Stimulated activated CD8-positive, alpha-beta memory T cell treated with anti-CD3 and anti-CD28 coated beads, Interleukin-15, amount 100 ng/mL, for 4 hours (primary cell): ENCODE measurements around the gene CDC45.

Source experiments
- DNase-seq, 2 donors: peaks; one replicate each; pipeline ENCODE4 v3.0.0-alpha.2; 2020; ENCODE audit warnings: low read depth in 2 of 2

The CDC45 gene

DNA sequence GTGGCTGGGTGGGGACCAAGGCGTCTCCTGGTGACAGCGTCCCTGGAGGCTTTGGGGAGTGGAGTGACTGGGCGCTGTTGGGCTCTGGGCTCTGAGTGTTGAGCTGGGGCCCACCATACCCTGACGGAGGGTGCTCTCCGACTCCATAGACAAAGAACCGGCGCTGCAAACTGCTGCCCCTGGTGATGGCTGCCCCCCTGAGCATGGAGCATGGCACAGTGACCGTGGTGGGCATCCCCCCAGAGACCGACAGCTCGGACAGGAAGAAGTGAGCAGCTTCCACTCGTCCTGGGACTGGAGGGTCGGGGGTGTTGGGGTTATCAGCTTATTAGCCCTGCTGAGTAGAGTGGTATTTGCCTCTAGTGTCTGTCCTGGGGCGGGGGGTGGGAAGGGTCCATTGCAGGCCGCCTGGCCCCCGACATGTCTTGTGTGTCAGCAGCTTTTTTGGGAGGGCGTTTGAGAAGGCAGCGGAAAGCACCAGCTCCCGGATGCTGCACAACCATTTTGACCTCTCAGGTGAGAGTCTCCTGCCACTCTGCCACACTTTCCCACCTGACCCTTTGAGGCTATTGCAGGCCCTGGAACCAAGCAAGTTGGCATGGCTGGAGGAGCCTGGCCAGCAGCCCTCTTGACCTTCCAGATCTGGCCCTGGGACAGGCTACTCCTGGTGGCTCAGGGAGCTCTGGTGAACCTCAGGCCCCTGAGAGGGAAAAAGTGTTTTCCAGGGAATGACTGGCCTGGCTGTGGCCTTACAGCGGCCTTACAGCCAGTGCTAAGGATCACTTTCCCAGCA lies 36.9 kb downstream of the CDC45 start:
- DNase-seq = no peak

GRCh38 chr22:19517171-19517500 lies 37.4 kb downstream of the CDC45 start:
- DNase-seq = no peak

GRCh38 chr22:19517919-19518611 lies 38.3 kb downstream of the CDC45 start:
- DNase-seq = no peak

GRCh38 chr22:19518635-19519034 lies 38.9 kb downstream of the CDC45 start:
- no peak for DNase-seq

- no peak for DNase-seq
These were observed 39.6 kb downstream of the CDC45 start for GRCh38 chr22:19519041-19519926.

- DNase-seq = no peak
These were observed 40.3 kb downstream of the CDC45 start for GRCh38 chr22:19520007-19520406.

DNA sequence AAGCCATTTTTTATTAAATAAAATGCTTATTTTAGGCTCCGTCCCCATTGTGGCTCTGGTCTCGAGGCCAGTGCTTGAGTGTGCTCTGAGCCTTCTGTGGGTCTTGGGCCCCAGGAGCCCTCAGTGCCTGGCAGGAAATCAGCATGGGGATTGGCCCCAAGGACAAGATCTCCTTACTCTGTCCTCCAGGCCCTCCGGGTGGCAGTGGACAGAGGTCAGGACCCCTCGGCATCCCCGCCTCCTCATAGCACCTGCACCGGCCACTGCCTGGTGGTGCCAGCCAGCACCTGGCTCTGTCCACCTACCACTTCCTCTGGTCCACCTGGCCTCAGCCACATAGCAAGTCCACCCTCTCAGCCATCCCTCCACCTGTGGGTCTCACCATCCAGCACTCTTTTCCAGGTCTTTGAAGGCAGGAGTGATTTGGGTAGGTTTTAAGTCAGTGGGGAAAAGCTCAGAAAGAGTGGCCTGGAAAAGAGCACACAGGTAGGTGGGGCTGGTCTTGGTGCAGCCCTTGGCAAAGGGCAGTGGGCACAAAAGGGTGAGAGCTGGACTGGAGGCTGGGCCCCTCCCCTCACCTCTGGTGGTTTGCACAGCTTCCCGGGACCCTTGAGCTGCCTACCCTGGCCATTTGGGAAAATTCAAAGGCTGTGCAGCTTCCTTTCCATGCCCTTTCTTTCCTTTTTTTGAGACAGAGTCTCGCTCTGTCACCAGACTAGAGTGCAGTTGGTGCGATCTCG lies 41.0 kb downstream of the CDC45 start:
- DNase-seq = no peak

DNA sequence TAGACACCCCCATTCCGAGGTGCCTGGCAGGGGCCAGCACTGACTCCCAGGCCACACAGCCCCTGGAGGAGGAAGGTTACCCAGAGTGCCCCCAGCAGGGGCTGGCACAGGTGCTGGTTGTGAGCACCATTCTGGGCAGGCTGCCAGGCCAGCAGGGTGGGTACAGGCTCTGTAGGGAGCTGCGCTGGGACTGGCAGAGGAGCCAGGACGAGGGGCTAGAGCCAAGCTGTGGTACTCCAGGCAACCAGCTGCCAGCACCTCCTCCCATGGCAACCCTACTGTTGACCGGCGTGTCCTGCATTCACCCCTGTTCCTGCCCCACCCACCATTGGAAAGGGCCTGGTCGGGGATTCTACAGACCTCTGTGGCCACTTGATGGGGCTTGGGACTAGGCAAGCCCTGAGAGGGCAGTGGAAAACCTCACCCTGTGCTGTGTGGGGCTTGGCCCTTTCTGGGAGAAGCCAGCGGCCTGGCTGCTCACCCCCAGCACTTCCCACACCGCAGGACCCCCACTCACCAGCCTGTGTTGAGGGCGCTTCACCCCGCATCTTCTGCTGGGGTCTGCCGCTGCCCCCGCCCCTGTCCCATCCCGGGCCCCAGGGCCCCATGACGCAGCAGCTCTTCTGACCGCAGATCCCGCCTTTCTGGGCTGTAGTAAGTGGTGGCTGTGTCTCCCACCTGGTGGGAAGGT lies 42.6 kb downstream of the CDC45 start:
- DNase-seq = no peak

DNA sequence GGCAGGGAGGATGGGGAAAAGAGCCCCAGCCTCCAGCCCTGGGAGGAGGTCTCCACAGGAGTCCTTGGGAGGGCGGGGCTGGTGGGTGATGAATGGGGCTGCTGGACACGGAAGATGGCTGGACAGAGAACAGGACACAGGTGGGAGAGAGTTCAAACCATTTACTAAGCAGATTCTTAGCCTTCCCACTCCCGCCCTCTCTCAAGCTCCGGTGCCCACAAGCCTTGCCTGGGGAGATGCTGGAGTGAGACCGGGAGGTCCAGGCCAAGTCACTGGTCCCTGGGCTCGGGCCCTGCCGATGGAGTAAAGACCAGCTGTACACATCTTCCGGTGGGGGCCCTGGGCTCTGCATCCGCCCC lies 43.1 kb downstream of the CDC45 start:
- no peak for DNase-seq

GRCh38 chr22:19523240-19524169 lies 43.8 kb downstream of the CDC45 start:
- DNase-seq = no peak

DNA sequence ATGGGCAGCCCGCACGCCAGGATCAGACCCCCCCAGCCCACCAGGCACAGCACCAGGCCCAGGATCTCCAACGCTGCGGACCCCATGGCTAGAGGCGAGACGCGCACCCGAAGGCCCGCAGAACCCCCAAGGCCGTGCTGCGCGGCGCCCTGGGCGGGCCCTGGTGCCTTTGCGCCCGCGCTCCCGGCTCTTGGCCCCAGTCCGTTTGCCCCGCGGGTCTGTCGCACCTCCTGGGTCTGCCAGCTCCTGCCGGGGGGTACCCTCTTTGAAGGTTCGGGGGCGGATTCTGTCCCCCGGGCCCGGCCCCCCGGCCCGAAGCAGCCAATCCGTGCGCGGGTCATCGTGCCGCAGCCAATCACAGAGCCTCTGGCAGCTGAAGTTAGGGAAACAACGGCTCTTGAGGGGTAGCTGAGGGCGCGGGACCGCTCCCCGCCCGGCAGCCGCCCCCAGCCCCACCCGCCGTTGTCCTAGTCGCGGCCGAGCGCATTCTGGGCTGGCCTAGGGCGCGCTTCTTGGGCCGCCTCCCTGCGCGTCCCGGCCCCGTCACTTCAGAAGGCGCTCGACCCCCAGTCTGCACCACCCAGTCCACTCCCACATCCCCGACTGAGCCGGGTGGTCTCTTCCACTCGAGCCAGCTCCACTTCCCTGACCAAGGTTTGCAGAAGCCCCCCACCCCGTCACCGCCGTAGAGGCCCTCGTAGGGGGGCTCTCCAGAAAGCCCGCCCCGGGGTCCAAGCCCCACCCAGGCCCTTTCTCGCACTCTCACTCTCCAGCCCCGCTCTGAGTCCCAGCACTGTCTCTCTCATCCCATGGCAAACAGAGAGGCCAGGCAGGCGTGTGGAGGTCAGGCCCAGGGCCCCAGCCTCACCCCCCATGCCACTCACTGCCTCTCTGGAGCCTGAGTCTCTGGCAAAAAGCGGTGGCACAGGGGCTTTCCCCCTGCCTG lies 44.7 kb downstream of the CDC45 start, which contains the start of gene CLDN5:
TSS of gene CLDN5 (minus strand) at position 241 of the 946 bp plus-strand sequence. CDS start at position 86, 155 bp downstream.
- DNase-seq = no peak

DNA sequence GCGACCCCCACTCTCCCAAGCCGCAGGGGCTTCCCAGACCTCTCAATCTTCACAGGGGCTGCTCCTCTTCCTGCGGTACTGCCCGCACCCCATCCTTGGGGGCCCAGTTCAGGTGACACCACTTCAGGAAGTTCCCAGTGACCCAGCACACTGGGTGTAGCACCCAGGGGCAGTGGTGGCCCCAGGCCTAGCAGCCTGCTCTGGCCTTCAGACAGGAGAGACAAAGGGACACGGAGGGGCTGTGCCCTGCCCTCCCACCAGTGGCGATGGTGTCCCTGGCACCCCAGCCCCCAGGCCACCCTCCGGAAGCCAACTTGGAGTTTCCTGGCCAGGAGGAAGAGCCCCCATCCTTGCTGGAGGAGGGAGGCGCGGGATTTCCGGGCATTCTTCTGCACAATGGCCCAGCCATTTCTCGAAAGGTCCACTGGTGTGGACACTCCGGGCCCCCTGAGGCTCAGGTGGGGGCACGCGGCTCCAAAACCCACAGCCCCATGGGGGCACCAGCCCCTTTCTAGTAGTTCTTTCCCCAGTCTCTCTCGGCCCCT lies 45.5 kb downstream of the CDC45 start:
- no peak for DNase-seq

- DNase-seq = no peak
These were observed 45.9 kb downstream of the CDC45 start for GRCh38 chr22:19525666-19526065.

DNA sequence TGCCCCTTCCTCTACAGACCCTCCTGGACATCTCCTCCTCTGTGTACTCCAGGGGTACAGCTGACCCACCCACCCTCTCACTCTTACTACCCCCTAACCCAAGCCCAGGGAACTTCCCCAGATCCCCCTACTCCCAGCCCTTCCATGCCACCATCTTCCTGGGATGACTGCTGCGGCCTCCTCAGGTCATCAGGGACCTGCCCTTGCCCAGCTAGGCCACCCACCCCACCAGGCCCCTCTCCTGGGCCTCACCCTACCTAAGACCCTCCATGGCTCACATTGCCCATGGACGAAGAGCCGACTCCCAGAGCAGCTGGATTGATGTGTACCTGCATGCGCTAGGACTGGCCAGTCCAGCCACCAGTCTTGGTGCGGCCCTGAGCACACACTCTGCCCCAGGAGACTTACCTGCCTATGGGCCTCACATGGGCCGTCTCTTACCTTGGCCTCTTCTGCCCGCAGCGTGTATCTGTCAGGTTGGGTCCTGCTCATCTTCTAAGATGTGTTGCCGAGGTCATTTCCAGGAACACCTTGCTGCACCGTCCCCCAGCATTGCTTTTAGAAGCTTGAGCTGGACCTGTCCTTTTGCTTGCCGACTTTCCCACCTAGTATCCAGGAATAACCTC lies 46.5 kb downstream of the CDC45 start:
- DNase-seq = no peak

DNA sequence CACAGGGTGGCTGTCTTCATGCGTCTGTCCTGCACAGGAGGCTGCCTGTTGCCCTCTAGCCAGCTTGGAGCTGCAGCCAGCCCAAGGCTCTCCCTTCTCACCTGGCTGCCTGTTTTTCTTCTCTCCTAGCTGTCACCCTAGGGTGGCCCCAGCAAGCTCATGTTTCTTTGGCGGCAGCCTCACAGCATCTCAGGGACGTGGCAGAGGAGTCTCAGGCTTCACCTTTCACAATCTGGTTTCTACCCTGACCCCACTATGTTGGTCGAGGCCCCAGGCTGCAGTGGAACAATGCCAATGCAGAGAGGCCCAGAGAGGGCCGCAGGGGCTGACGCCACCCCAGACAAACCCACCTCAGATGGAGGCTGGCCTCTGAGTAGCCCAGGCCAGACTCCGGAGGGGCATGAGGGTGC lies 47.0 kb downstream of the CDC45 start:
- no peak for DNase-seq

DNA sequence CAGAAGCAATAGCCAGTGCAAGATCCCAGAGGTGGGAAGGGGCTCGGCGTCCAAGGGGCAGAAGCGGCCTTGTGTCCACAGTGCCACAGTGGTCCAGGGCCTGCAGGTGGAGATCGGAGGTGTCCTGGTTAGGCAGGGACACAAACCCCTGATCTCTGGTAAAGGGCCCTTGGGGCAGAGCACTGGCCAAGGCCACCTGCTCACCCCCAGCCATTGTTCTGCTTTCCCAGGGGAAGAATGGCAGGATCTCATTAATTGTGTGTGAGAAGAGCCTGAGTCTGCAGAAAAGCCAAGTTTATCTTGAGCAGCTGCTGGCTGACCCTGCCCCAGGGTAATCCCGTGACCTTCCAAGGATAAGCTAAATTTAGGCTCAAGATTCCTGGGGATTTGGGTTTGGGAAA lies 47.6 kb downstream of the CDC45 start:
- no peak for DNase-seq

GRCh38 chr22:19527861-19528417 lies 48.2 kb downstream of the CDC45 start:
- no peak for DNase-seq

- no peak for DNase-seq
These were observed 50.1 kb downstream of the CDC45 start for GRCh38 chr22:19529811-19530210.
